GM18868 (cell line): ENCODE data around the gene ILKAP.

ENCODE experiments used
- ATAC-seq: cut with Tn5 transposase; IDR thresholded peaks from one replicate; pipeline ENCODE4 v1.9.1; 2021; ENCODE audit warnings: mild to moderate bottlenecking, moderate library complexity; ENCODE audit not compliant: unreplicated experiment

ILKAP gene

GRCh38 chr2:238203094-238203972 is at the start of gene ILKAP:
Gene ILKAP (minus strand): TSS chr2:238203695. CDS start chr2:238203553, 142 bp downstream.
- ATAC-seq: peak; percentile 94

- ATAC-seq: no peak
Observed at GRCh38 chr2:238252766-238253630, 49.5 kb upstream of the ILKAP start.

- ATAC-seq: no peak
Observed at GRCh38 chr2:238251986-238252385, 48.5 kb upstream of the ILKAP start.

- ATAC-seq: no peak
Observed at GRCh38 chr2:238251331-238251730, 47.8 kb upstream of the ILKAP start.

- no peak for ATAC-seq
Observed at GRCh38 chr2:238250896-238251295, 47.4 kb upstream of the ILKAP start.

GRCh38 chr2:238247841-238248453 is 44.5 kb upstream of the ILKAP start:
- no peak for ATAC-seq

GRCh38 chr2:238247002-238247822 is 43.7 kb upstream of the ILKAP start:
- no peak for ATAC-seq

GRCh38 chr2:238244151-238244550 is 40.7 kb upstream of the ILKAP start:
- ATAC-seq: no peak

GRCh38 chr2:238243496-238244076 is 40.1 kb upstream of the ILKAP start:
- no peak for ATAC-seq

GRCh38 chr2:238242731-238243495 is 39.4 kb upstream of the ILKAP start:
- ATAC-seq: no peak

- no peak for ATAC-seq
Observed at GRCh38 chr2:238241970-238242369, 38.5 kb upstream of the ILKAP start.

- ATAC-seq: no peak
Observed at GRCh38 chr2:238240757-238241711, 37.5 kb upstream of the ILKAP start.

- ATAC-seq: peak; percentile 84
Observed at GRCh38 chr2:238239863-238240756, 36.6 kb upstream of the ILKAP start, which contains the start of gene HES6. Gene HES6 (minus strand): TSS chr2:238240038. CDS start chr2:238239905, 133 bp downstream.

GRCh38 chr2:238239543-238239862 is 36.0 kb upstream of the ILKAP start:
- peak; percentile 5 for ATAC-seq

GRCh38 chr2:238238766-238239542 is 35.5 kb upstream of the ILKAP start:
- ATAC-seq: no peak

- ATAC-seq: no peak
Observed at GRCh38 chr2:238238311-238238765, 34.8 kb upstream of the ILKAP start.
